Activated CD4-positive, alpha-beta T cell treated with anti-CD3 and anti-CD28 coated beads for 4 hours (primary cell): ENCODE results near the gene BRSK1.
A peak's percentile ranks its signal among the peaks of the same experiment; 100 is the strongest.
"Not testable (repeated sequence)": the region's sequence is repeated elsewhere in the genome, so short reads cannot be mapped to it uniquely, and the experiment has no call there.

Experiments
- DNase-seq, 2 donors: peaks; one replicate each; pipeline ENCODE4 v3.0.0-alpha.2; 2020

The BRSK1 gene

DNA sequence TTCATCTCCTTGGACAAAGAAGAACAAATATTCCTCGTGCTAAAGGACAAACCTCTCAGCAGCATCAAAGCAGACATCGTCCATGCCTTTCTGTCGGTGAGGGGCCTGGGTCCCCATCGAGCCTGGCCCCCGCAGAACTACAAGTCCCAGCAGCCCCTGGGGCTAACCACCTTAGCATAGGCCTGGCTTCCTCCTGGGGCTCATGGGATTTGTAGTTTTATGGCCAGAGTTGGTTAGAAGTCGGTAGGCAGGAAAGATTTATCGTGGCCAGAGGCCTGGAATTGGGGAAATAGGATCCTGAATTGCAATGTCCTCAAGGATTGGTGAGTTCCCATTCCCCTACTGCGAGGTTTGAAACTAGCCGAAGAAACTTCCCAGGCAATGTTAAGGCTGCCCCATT lies 21.7 kb downstream of the BRSK1 start:
- DNase-seq, result peak; percentile 37 to 49

DNA sequence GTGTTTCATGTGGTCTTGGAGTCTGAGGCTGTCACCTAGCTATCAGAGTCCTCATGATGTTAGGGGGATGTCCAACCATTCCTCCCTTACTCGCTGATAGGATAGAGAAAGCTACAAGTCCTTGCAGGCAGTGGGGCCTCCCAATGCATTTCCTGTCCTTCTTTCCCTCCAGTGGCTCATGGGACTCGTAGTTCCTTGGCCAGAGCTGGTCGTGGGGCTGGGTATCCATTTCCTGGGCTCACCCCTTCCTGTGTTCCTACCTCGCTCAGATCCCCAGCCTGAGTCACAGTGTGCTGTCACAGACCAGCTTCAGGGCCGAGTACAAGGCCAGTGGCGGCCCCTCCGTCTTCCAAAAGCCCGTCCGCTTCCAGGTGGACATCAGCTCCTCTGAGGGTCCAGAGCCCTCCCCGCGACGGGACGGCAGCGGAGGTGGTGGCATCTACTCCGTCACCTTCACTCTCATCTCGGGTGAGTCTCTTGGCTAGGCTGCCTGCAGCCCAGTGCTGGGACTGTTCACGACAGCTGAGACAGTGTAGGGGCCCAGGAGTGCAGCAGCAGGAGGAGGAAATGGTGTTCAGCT lies 22.3 kb downstream of the BRSK1 start:
- DNase-seq, result no peak

GRCh38 chr19:55306712-55307111 lies 22.9 kb downstream of the BRSK1 start:
- no peak for DNase-seq

DNA sequence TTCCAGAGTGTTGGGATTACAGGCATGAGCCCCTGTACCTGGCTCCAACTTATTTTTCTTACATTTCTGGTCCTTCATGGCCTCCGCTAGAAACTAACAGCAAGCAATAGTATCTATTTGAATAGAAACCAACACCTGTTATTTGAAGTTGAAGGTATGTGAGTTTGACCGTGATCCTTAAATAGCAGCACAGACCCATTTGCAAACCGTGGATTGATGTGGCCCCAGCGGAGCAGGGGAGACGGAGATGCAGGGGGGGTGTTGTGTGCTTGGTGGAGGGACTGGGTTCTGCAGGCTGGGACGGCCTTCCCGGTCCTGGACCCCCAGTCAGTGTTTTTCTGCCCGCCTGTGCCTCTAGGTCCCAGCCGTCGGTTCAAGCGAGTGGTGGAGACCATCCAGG lies 24.5 kb downstream of the BRSK1 start:
- DNase-seq, result no peak

GRCh38 chr19:55309448-55309847 lies 25.7 kb downstream of the BRSK1 start:
- DNase-seq, result no peak

- DNase-seq, result no peak
These were observed 26.7 kb downstream of the BRSK1 start for GRCh38 chr19:55310498-55310897.

GRCh38 chr19:55311397-55311796 lies 27.6 kb downstream of the BRSK1 start:
- DNase-seq, result no peak

DNA sequence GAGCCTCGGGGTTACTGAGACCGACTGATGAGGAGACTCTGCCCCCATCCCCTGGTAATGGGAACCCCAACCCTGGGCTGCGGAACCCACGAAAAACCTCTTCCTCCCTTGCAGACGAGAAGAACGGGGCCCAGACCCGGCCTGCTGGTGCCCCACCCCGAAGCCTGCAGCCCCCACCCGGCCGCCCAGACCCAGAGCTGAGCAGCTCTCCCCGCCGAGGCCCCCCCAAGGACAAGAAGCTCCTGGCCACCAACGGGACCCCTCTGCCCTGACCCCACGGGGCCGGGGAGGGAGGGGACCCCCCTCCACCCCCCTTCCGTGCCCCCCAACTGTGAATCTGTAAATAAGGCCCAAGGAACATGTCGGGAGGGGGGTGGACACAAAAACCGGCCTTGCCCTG lies 28.0 kb downstream of the BRSK1 start:
- no peak for DNase-seq

- no peak for DNase-seq
These were observed 29.1 kb downstream of the BRSK1 start for GRCh38 chr19:55312621-55313512.

GRCh38 chr19:55314396-55314795 lies 30.6 kb downstream of the BRSK1 start:
- DNase-seq, result no peak

DNA sequence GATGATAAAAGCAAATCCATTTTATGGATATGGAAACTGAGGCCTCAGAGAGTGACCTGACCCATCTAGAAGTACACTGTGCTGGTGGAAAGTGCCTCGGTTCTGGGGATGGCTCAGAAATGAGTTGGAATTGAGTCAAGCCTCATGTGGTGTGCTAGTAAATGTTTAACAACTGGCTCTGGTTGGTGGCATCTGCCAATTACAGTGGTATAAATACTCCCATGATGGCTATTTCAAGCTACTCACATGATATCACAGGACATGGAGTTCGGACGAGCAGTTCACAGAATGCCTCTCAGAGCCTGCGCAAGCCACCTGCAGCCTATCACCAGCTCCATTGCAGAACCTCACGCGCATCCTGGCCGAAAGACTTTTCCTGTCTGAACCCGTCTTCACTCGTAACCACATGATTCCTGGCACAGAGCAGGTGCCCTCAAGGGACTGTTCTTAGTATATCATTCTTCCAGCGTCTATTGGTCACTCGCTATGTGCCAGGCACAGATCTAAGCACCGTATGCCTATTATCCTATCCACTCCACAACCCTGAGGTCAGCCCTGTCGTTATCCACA lies 32.2 kb downstream of the BRSK1 start:
- DNase-seq, result no peak

GRCh38 chr19:55316646-55317045 lies 32.8 kb downstream of the BRSK1 start:
- no peak for DNase-seq

- DNase-seq, result no peak
These were observed 36.0 kb downstream of the BRSK1 start for GRCh38 chr19:55319785-55320184.

DNA sequence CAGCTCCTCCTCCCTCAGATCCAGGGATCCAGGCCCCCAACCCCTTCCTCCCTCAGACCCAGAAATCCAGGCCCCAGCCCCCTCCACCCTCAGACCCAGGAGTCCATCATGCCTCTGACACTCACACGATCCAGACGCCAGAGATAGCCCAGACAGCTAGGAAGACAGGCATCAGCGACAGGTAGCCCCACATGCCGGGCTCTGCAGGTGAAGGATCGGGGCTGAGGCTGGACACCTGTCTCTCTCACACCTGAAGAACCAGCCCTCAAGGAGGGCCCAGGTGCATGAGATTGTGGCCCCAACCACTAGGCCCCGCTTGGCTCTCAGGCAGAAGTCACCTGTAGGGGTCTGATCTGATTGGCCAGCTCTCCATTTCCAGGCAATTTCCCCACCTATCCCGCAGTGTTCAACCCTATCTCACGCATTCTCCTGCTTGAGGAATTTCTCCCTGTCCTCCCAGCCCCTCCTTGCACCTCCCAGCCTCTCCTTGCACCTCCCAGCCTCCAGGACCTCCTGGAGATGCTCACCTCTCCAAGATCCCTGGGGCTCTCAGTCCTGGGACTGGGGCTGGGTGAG lies 37.1 kb downstream of the BRSK1 start:
- DNase-seq, result no peak

DNA sequence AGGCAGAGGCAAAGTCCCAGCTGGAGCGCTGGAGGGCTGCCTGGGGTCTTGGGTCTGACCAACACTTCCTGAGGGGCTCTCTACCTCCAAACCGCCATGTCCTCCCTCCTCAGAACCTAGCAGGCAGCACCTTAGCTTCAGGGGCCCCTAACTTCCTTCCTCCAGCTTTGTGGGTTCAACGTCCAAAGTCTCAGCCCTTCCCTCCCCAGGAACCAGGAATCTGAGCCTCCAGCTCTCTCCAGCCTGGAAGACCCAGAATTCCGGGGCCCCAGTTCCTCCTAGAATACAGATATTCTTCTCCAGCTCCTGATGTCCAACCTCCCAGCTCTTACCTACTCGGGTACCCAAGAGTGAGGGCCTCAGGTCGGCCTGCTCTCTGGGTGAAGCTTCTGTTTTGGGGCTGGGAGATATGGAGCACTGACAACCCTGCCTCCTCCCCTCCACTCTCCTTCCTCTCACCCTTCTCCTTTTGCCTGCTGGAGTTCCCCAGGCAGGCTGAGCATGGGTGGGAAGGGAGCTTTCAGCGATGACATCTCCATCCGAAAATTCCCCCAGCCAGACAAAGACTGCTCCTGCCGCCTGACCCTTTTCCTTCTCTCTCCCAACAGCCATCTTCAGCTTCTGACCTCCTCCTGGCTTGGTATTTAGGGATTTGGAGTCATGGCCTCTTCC lies 37.8 kb downstream of the BRSK1 start:
- no peak for DNase-seq

GRCh38 chr19:55322204-55322885 lies 38.5 kb downstream of the BRSK1 start:
- DNase-seq, result no peak

- DNase-seq, result no peak
These were observed 40.9 kb downstream of the BRSK1 start for GRCh38 chr19:55324662-55325061.

DNA sequence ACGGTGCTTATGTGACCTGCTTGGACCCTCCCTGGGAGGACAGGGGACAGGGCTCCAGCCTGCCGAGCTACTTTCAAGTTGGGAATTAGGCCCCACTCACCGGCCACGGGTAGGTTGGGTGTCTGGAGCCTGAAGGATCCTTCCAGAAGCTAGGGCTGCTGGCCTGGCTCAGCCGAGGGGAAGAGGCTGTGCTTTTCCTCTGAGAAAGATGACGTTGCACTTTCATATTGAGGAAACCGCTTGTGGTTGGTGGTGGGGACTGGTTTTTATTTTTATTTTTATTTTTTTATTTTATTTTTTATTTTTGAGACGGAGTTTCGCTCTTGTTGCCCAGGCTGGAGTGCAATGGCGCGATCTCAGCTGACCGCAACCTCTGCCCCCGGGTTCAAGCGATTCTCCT lies 41.4 kb downstream of the BRSK1 start, which contains the start of gene TMEM150B:
TSS of gene TMEM150B (minus strand) at position 170 of the 400 bp plus-strand sequence. CDS start 4,305 bp downstream, outside the sequence.
- DNase-seq, result no peak

DNA sequence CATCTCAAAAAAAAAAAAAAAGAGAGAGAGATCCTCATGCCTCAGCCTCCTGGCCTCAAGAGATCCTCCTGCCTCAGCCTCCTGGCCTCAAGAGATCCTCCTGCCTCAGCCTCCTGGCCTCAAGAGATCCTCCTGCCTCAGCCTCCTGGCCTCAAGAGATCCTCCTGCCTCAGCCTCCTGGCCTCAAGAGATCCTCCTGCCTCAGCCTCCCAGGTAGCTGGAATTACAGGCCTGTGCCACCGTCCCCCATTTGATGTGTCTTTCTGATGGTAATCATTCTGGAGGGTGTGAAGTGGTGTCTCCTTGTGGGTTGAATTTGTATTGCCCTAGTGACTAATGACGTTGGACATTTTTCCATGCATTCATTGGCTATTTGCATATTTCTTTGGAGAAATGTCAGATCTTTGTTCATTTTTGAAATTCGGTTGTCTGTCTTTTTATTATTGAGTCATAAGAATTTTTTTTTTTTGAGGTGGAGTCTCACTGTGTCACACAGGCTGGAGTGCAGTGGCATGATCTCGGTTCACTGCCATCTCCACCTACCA lies 45.0 kb downstream of the BRSK1 start:
- DNase-seq, result not testable (repeated sequence)

DNA sequence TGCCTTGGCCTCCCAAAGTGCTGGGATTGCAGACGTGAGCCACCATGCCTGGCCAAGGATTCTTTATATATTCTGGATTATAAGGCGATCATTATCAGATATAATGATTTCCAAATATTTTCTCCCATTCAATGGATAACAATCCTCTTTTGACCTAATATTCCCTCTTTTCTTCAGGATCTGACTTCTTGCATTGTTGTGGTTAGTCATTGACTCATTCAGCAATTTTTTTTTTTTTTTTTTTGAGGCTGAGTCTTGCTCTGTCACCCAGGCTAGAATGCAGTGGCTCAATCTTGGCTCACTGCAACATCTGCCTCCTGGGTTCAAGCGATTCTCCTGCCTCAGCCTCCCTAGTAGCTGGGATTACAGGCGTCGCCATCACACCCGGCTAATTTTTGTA lies 46.0 kb downstream of the BRSK1 start:
- not testable (repeated sequence) for DNase-seq

GRCh38 chr19:55333870-55334269 lies 50.1 kb downstream of the BRSK1 start:
- no peak for DNase-seq

DNA sequence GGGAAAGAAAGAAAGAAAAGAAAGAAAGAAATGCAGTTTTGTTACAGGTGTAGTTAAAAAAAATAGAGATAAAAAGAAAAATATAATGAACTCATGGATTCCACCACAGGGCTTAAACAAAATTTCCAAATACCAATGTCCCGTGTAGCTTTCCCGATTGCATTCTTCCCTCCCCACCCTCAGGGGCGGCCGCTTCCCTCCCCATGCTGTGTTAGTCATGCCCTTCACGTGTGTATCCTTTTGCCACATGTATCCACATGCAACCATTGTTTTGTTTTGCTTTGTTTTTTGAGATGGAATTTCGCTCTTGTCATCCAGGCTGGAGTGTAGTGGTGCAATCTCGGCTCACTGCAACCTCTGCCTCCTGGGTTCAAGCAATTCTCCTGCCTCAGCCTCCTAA lies 52.3 kb downstream of the BRSK1 start:
- no peak for DNase-seq
